Transverse colon (tissue), 4 donors: ENCODE measurements around the gene RNF183. TPM values are rescaled to one million over a fixed set of nuclear protein-coding genes. Genes with fewer than 3 reads are reported as not detected.

Experiments
- DNase-seq: peaks from one replicate; pipeline ENCODE4 v3.0.0-alpha.2; 2019
- H3K27ac ChIP-seq, 4 donors: fragments of 200-600 bp; sonication (generic); 2 replicates each; pipeline ENCODE4 v1.5.1; 2016 to 2018; ENCODE audit warnings: inconsistent platforms in 4 of 4
- H3K27me3 ChIP-seq: fragments of 200-600 bp; sonication (generic); 2 replicates; pipeline ENCODE4 v1.5.1; 2017; ENCODE audit warnings: inconsistent platforms
- H3K36me3 ChIP-seq, 4 donors: fragments of 200-600 bp; sonication (generic); 2 replicates each; pipeline ENCODE4 v1.5.1; 2017 to 2019; ENCODE audit warnings: inconsistent platforms in 4 of 4
- H3K4me1 ChIP-seq, 4 donors: fragments of 200-600 bp; sonication (generic); 2 replicates each; pipeline ENCODE4 v1.5.1; 2017 to 2020; ENCODE audit warnings: inconsistent platforms in 4 of 4
- H3K4me3 ChIP-seq, 4 donors: fragments of 200-600 bp; sonication (generic); 1 replicate in 1 of 4; 2 replicates in 3 of 4; pipeline versions ENCODE4 v1.5.1 to v1.6.1; 2017 to 2019; ENCODE audit warnings: inconsistent platforms in 4 of 4
- H3K9me3 ChIP-seq, 2 donors: fragments of 200-600 bp; sonication (generic); 2 replicates each; pipeline ENCODE4 v1.5.1; 2017 to 2019; ENCODE audit warnings: inconsistent platforms in 2 of 2
- EP300 ChIP-seq: sonication (generic); formaldehyde crosslinking; IDR thresholded peaks from one replicate; pipeline ENCODE4 v1.6.1; 2017; ENCODE audit warnings: antibody characterized with exemption, low read depth
- POLR2A ChIP-seq: fragments of 450-650 bp; IDR thresholded peaks from one replicate; pipeline ENCODE4 v1.6.1; 2016; ENCODE audit warnings: antibody characterized with exemption, mild to moderate bottlenecking, moderate library complexity
- POLR2AphosphoS5 ChIP-seq, 3 donors: sonication (generic); formaldehyde crosslinking; IDR thresholded peaks; one replicate each; pipeline ENCODE4 v1.6.1; 2016; ENCODE audit warnings: antibody characterized with exemption in 3 of 3
- WGBS, 2 donors: methylation state at CpG; one replicate each; pipeline ENCODE4 v1.1.5; 2018; ENCODE audit warnings: low coverage in 1 of 2; 5-methylcytosine and 5-hydroxymethylcytosine counted together
- in situ Hi-C, 4 donors: fragments of 200-750 bp; cut with MboI; loops; one replicate each; pipeline versions ENCODE4 v1.15.0 to v1.15.1; 2017; ENCODE audit warnings: low sequenced_read_pairs in 3 of 4, low pct_ligation_motif_present in 1 of 4, low pct_unique_long_range_greater_than_20kb in 1 of 4
- intact Hi-C: fragments of 100-400 bp; cut with DNase I; formaldehyde crosslinking; loops from one replicate; pipeline ENCODE4 v1.15.1; 2023; ENCODE audit warnings: low total_unique reads
- total RNA-seq, 4 donors: library from RNA; depleted of rRNA; stranded (reverse); fragments of >200 nt; gene quantifications; one replicate each; pipeline ENCODE4 v1.1.0, GENCODE V29; 2016
- TF ChIP-seq, protein P1 (sequence below), 5 experiments: fragments of 200-600 bp in 3 of 5; fragments of 450-650 bp in 2 of 5; sonication (generic) in 3 of 5; IDR thresholded peaks; 1 replicate in 2 of 5; 2 replicates in 3 of 5; pipeline ENCODE4 v1.5.1; 2016 to 2017; ENCODE audit warnings: antibody characterized with exemption in 5 of 5, inconsistent platforms in 3 of 5, mild to moderate bottlenecking in 2 of 5, moderate library complexity in 1 of 5

The RNF183 gene
- total RNA-seq, 4 donors from 2014 or later, result 0.14 to 0.95 TPM; not detected in 2

DNA sequence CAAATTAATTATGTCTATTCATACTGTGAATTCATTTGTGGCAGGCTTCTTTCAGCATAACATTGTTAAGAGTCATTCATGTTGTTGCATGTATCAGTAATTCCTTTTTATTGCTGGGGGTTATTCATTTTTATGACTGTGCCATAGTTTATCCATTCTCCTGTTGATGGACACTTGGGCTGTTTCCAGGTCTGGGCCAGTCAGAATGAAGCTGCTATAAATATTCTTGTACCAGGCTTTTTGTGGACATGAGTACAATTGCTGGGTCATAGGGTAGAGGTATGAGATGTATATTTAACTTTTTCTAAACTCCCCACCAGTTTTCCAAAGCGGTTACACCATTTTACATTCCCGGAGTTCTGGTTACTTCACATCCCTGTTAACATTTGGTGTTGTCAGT, 14.1 kb downstream of the RNF183 start:
- H3K9me3 ChIP-seq, result no peaks in the 10 kb centered on the region
- no peak overlapping the region for H3K4me3 ChIP-seq
- in situ Hi-C loops (no loop called here), intact Hi-C loops (no loop called here)
- DNase-seq, result peak; percentile 69
- peaks cover 0 to 78% (median 36%) of the 10 kb centered on the region in 4 donors for H3K36me3 ChIP-seq
- no peak for TF ChIP-seq POLR2A
- no peak for TF ChIP-seq EP300
- TF ChIP-seq, protein P1, sequence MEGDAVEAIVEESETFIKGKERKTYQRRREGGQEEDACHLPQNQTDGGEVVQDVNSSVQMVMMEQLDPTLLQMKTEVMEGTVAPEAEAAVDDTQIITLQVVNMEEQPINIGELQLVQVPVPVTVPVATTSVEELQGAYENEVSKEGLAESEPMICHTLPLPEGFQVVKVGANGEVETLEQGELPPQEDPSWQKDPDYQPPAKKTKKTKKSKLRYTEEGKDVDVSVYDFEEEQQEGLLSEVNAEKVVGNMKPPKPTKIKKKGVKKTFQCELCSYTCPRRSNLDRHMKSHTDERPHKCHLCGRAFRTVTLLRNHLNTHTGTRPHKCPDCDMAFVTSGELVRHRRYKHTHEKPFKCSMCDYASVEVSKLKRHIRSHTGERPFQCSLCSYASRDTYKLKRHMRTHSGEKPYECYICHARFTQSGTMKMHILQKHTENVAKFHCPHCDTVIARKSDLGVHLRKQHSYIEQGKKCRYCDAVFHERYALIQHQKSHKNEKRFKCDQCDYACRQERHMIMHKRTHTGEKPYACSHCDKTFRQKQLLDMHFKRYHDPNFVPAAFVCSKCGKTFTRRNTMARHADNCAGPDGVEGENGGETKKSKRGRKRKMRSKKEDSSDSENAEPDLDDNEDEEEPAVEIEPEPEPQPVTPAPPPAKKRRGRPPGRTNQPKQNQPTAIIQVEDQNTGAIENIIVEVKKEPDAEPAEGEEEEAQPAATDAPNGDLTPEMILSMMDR (IDR thresholded peaks at IDR 0.05), result no peak
- no peak for TF ChIP-seq POLR2AphosphoS5 (IDR thresholded peaks at IDR 0.05)
- peaks cover 0 to 13% (median 6%) of the 10 kb centered on the region in 4 donors for H3K4me1 ChIP-seq
- 42 to 50% methylated on average over 2 of the region's 2 CpGs for WGBS, 2 donors
- H3K27ac ChIP-seq, result peak overlapping the region; percentile 23 to 37 (median 30)
- no peaks in the 10 kb centered on the region for H3K27me3 ChIP-seq

- H3K36me3 ChIP-seq, result peaks cover 0 to 73% (median 30%) of the 10 kb centered on the region in 4 donors
These were observed 21.8 kb downstream of the RNF183 start for GRCh38 chr9:113281356-113281755.

GRCh38 chr9:113278840-113279239, 24.3 kb downstream of the RNF183 start:
- H3K4me1 ChIP-seq, result peaks cover 7 to 33% (median 12%) of the 10 kb centered on the region in 4 donors
- WGBS, 2 donors, result 87 to 89% methylated on average over 4 of the region's 4 CpGs
- TF ChIP-seq EP300, result no peak
- no peak for TF ChIP-seq POLR2AphosphoS5 (IDR thresholded peaks at IDR 0.05)
- TF ChIP-seq, protein P1 (IDR thresholded peaks at IDR 0.05), result no peak
- no peak for TF ChIP-seq POLR2A
- no peaks in the 10 kb centered on the region for H3K27me3 ChIP-seq
- peaks cover 0 to 52% (median 21%) of the 10 kb centered on the region in 4 donors for H3K36me3 ChIP-seq
- intact Hi-C loops (no loop called here), in situ Hi-C loops (loop anchor here in 3 of 4 donors (10.0 kb wide), 2 partner anchors 126 to 376 kb away; partner anchors contain the start of gene ALAD (in 3 of the 3))
- no peak overlapping the region for H3K27ac ChIP-seq
- no peak for DNase-seq
- no peaks in the 10 kb centered on the region for H3K9me3 ChIP-seq
- no peak overlapping the region for H3K4me3 ChIP-seq

More at GRCh38 chr9:113281356-113281755, 21.8 kb downstream of the RNF183 start:
- H3K4me1 ChIP-seq, result peaks cover 3 to 20% (median 4%) of the 10 kb centered on the region in 4 donors
- H3K27ac ChIP-seq, result no peak overlapping the region
- in situ Hi-C loops, result no loop called here
- TF ChIP-seq, protein P1 (IDR thresholded peaks at IDR 0.05), result no peak
- no peak for TF ChIP-seq EP300
- TF ChIP-seq POLR2A, result no peak
- no peak for TF ChIP-seq POLR2AphosphoS5 (IDR thresholded peaks at IDR 0.05)
- WGBS, 2 donors, result 94% methylated on average over 4 of the region's 4 CpGs
- intact Hi-C loops, result no loop called here
- no peak overlapping the region for H3K4me3 ChIP-seq
- no peaks in the 10 kb centered on the region for H3K27me3 ChIP-seq
- no peak for DNase-seq
- H3K9me3 ChIP-seq, result no peaks in the 10 kb centered on the region

DNA sequence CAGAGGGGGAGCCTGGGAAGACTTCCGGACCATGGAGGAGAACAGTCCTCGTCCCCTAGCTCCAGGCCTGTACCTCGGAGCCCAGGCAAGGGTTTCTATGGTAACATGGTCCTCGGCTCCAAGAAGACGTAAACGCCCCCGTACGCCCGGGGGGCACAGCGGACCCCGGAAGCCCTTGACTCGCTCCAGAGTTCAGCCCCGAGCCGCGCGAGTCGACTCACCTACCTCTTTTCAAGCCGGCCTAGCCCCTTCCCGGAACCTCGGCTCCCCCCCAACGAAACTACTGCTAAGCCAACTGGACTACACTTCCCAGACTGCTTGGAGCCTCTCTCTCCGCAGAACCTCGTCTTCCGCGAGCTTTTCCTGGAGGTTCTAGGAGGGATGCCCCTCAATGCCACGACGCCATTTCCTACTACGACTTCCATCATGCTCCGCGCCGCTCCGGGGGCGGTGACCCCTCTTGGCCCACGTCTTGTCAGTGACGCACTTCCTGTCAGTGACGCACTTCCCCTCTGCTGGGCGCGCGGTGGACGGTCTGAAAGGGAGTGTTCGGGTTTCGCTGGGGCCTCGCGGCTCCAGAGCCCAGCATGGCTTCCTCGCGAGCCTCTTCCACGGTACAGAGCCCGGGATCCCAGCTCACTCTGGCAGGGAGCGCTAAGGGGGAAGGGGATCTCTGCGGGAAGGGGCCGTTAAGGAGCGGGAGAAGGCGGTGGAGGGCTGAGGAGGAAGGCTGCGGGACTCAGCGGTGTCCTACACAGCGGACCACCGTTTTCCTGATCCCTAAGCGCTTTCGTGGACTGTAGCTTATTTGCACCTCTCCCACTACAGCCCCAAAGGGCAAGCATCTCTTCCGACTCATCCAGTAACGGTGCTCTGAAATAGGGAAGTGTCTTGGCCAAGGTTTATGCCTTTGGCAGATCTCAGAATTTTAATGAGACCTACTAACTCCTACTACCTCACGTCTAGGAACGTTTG, 27.7 kb downstream of the RNF183 start, which contains the start of the genes CDC26 and PRPF4:
CDC26 (minus strand) TSS at position 416 of the 975 bp plus-strand sequence. CDS start 3,065 bp downstream, outside the sequence.
PRPF4 (plus strand) TSS at position 502 of the 975 bp plus-strand sequence; CDS start at position 588, 86 bp downstream.
- intact Hi-C loops (no loop called here), in situ Hi-C loops (loop anchor here in 3 of 4 donors (10.0 kb wide), 2 partner anchors 129 to 379 kb away; partner anchors contain the start of gene ALAD (in 3 of the 3))
- Histone ChIP-seq H3K4me3 (peak within 1 kb of the TSS; percentile 51 to 85 (median 61)), H3K27me3 (no peaks in the 10 kb centered on the region), H3K9me3 (no peaks in the 10 kb centered on the region), H3K27ac (peak within 1 kb of the TSS; percentile 88 to 94 (median 90)), H3K4me1 (peaks cover 7 to 33% (median 12%) of the 10 kb centered on the region in 4 donors), H3K36me3 (peaks cover 0 to 49% (median 17%) of the 10 kb centered on the region in 4 donors)
- peak; percentile 98 for DNase-seq
- WGBS, 2 donors, result 0% methylated on average over 7 to 51 of the region's 63 CpGs
- peak; percentile 26 for TF ChIP-seq EP300
- TF ChIP-seq, protein P1 (IDR thresholded peaks at IDR 0.05), result no peak
- TF ChIP-seq POLR2A, result peak; percentile 97
- peak; percentile 96 to 99 (median 99) for TF ChIP-seq POLR2AphosphoS5 (IDR thresholded peaks at IDR 0.05)
